Breast epithelium (tissue), 3 donors: ENCODE results near the gene PRMT2.
"Not testable (repeated sequence)": the region's sequence is repeated elsewhere in the genome, so short reads cannot be mapped to it uniquely, and the experiment has no call there.

Experiments used
- CTCF ChIP-seq, 3 donors: fragments of 450-650 bp; IDR thresholded peaks; one replicate each; pipeline ENCODE4 v1.5.1; 2016 to 2017; ENCODE audit warnings: antibody characterized with exemption in 3 of 3, mild to moderate bottlenecking in 3 of 3, moderate library complexity in 3 of 3
- POLR2A ChIP-seq: fragments of 450-650 bp; IDR thresholded peaks from one replicate; pipeline ENCODE4 v1.6.1; 2016; ENCODE audit warnings: antibody characterized with exemption, mild to moderate bottlenecking, moderate library complexity

DNA sequence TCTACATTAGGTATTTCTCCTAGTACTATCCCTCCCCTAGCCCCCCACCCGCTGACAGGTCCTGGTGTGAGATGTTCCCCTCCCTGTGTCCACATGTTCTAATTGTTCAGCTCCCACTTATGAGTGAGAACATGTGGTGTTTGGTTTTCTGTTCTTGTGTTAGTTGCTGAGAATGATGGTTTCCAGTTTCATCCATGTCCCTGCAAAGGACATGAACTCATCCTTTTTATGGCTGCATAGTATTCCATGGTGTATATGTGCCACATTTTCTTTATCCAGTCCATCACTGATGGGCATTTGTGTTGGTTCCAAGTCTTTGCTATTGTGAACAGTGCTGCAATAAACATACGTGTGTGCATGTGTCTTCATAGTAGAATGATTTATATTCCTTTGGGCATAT, 4.6 kb upstream of the PRMT2 start:
- TF ChIP-seq POLR2A; CTCF (IDR thresholded peaks at IDR 0.05): not testable (repeated sequence)
